Measurements from ENCODE around the gene ZSCAN30. TPM values are rescaled to one million over a fixed set of nuclear protein-coding genes. Genes with fewer than 3 reads are reported as not detected.

Gene ZSCAN30
- total and polyA plus RNA-seq, 2 donors (not counting 3 experiments of a cell fraction or from before 2014, with no cell fraction given), result 6.7 to 18.0 TPM

DNA sequence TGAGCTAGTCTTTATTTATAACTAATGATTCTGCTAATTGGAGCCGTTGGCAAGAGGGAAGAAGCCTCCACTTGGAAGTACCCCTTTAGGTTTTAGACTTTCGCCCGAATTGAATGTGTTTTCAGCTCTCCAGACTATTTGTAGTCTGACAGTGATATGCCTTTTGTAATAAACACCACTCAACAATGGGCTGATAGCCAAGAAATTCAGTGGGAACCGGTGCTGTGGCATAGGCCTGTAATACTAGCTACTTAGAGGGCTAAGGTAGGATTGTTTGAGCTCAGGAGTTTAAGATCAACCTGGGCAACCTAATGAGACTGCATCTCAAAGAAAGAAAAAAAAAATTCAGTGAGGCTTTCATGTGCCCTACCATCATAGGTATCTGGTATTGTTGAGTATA is 13.6 kb upstream of the ZSCAN30 start:
- BruUV-seq (replicated peaks), result no TSS peak
- Histone ChIP-seq H3K4me2 (ENCODE audit: insufficient read depth, low read length) (no peak overlapping the region), H3K27ac (ENCODE audit: insufficient read depth, low read depth, low read length) (no peak overlapping the region), H3K9me3 (replicated peaks; ENCODE audit: control insufficient read depth, insufficient read depth, low read length) (peaks cover 30% of the 10 kb centered on the region), H3K36me3 (ENCODE audit: control insufficient read depth in 2 of 2, extremely low read depth in 1 of 2, insufficient read depth in 2 of 2, low read length in 2 of 2) (peaks cover 5% of the 10 kb centered on the region in 2 experiments), H3K9ac (replicated peaks; ENCODE audit: extremely low read depth, insufficient read depth, low read length) (no peak overlapping the region), H3K4me1 (ENCODE audit: control insufficient read depth, extremely low read depth, insufficient read depth, low read length) (no peaks in the 10 kb centered on the region), H3K79me2 (ENCODE audit: control insufficient read depth, insufficient read depth, low read length) (peaks cover 19% of the 10 kb centered on the region), H4K20me1 (replicated peaks; ENCODE audit: control insufficient read depth, extremely low read depth, insufficient read depth, low read length) (peaks cover 2% of the 10 kb centered on the region), H3K27me3 (ENCODE audit: control insufficient read depth in 2 of 2, insufficient read depth in 2 of 2, low read length in 2 of 2) (no peaks in the 10 kb centered on the region), H2AFZ (ENCODE audit: low read depth, low read length) (no peak overlapping the region), H3K9me1 (replicated peaks; ENCODE audit: control insufficient read depth, extremely low read depth, insufficient read depth, low read length) (no peaks in the 10 kb centered on the region), H3K4me3 (replicated peaks in 1 of 3; ENCODE audit: insufficient read depth in 1 of 3, low read depth in 1 of 3, low read length in 3 of 3) (no peak overlapping the region)
- dilution Hi-C loops (cut with MboI; ENCODE audit: extremely low pct_ligation_motif_present, low sequenced_read_pairs), result no loop called here
- ChIA-PET CTCF (no interaction called here), POLR2A (no interaction called here)
- intact Hi-C loops (cut with micrococcal nuclease), result no loop called here
- no peak for TF ChIP-seq EZH2 (IDR thresholded peaks at IDR 0.05; ENCODE audit: borderline replicate concordance, low read depth, low read length, severe bottlenecking)
- TF ChIP-seq GATA2 (IDR thresholded peaks at IDR 0.05; ENCODE audit: insufficient read depth, insufficient read length, low read depth, low read length), result no peak
- TF ChIP-seq MYC (IDR thresholded peaks at IDR 0.05; ENCODE audit: low read depth, low read length), result no peak
- TF ChIP-seq JUN (IDR thresholded peaks at IDR 0.05; ENCODE audit: borderline replicate concordance, insufficient read depth, insufficient read length, low read depth), result no peak
- TF ChIP-seq POLR2AphosphoS5 (IDR thresholded peaks at IDR 0.05; ENCODE audit: insufficient read depth, low read depth, low read length), result no peak
- no peak for TF ChIP-seq FOS (IDR thresholded peaks at IDR 0.05; ENCODE audit: borderline replicate concordance, insufficient read depth, low read length)
- TF ChIP-seq, protein P1, sequence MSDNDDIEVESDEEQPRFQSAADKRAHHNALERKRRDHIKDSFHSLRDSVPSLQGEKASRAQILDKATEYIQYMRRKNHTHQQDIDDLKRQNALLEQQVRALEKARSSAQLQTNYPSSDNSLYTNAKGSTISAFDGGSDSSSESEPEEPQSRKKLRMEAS (IDR thresholded peaks at IDR 0.05; ENCODE audit: insufficient read depth, insufficient read length), result no peak
- no peak for TF ChIP-seq POLR2A (IDR thresholded peaks at IDR 0.05; ENCODE audit: low read depth, low read length)
- TF ChIP-seq, protein P2, sequence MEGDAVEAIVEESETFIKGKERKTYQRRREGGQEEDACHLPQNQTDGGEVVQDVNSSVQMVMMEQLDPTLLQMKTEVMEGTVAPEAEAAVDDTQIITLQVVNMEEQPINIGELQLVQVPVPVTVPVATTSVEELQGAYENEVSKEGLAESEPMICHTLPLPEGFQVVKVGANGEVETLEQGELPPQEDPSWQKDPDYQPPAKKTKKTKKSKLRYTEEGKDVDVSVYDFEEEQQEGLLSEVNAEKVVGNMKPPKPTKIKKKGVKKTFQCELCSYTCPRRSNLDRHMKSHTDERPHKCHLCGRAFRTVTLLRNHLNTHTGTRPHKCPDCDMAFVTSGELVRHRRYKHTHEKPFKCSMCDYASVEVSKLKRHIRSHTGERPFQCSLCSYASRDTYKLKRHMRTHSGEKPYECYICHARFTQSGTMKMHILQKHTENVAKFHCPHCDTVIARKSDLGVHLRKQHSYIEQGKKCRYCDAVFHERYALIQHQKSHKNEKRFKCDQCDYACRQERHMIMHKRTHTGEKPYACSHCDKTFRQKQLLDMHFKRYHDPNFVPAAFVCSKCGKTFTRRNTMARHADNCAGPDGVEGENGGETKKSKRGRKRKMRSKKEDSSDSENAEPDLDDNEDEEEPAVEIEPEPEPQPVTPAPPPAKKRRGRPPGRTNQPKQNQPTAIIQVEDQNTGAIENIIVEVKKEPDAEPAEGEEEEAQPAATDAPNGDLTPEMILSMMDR (IDR thresholded peaks at IDR 0.05; ENCODE audit: extremely low read depth in 1 of 2, insufficient read depth in 1 of 2, low read depth in 1 of 2, low read length in 2 of 2), result no peak
- no peak for FAIRE-seq
- DNase-seq (ENCODE audit: low read depth, low spot score), result no peak

Measured in endothelial cell of umbilical vein (primary cell).